ENCODE measurements around the gene CORO2A. TPM values are rescaled to one million over a fixed set of nuclear protein-coding genes. Genes with fewer than 3 reads are reported as not detected.

The CORO2A gene
- total RNA-seq, 1 experiment from 2014 or later: 15.8 TPM

- no peak overlapping the region for H3K4me3 Mint-ChIP-seq
- H3K9ac ChIP-seq (ENCODE audit: extremely low read depth, insufficient read length, low read length): no peak overlapping the region
- no peak overlapping the region for H4K5ac ChIP-seq (ENCODE audit: insufficient read length, low read depth, low read length)
- TF ChIP-seq, protein P1, sequence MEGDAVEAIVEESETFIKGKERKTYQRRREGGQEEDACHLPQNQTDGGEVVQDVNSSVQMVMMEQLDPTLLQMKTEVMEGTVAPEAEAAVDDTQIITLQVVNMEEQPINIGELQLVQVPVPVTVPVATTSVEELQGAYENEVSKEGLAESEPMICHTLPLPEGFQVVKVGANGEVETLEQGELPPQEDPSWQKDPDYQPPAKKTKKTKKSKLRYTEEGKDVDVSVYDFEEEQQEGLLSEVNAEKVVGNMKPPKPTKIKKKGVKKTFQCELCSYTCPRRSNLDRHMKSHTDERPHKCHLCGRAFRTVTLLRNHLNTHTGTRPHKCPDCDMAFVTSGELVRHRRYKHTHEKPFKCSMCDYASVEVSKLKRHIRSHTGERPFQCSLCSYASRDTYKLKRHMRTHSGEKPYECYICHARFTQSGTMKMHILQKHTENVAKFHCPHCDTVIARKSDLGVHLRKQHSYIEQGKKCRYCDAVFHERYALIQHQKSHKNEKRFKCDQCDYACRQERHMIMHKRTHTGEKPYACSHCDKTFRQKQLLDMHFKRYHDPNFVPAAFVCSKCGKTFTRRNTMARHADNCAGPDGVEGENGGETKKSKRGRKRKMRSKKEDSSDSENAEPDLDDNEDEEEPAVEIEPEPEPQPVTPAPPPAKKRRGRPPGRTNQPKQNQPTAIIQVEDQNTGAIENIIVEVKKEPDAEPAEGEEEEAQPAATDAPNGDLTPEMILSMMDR (conservative IDR thresholded peaks at IDR 0.05): no peak
- H2BK12ac ChIP-seq (ENCODE audit: insufficient read length, low read depth, low read length): no peak overlapping the region
- no peak overlapping the region for H3K56ac ChIP-seq (ENCODE audit: insufficient read length, low read depth, low read length)
- H3K4me1 ChIP-seq (ENCODE audit: insufficient read depth, low read length): no peaks in the 10 kb centered on the region
- H4K91ac ChIP-seq (ENCODE audit: insufficient read length, low read depth, low read length): no peak overlapping the region
- no peaks in the 10 kb centered on the region; the same call in 1 of the 2 replicates for H3K27me3 ChIP-seq (ENCODE audit: insufficient read depth, low read length)
- H2BK120ac ChIP-seq (ENCODE audit: low read depth, low read length, poor library complexity, severe bottlenecking): no peak overlapping the region
- H3K9me3 ChIP-seq (ENCODE audit: control insufficient read depth, low read depth, low read length): no peaks in the 10 kb centered on the region
- H4K8ac ChIP-seq (replicated peaks; ENCODE audit: insufficient read length, low read depth, low read length): no peak overlapping the region
- H3K4me1 Mint-ChIP-seq: no peaks in the 10 kb centered on the region
- DNase-seq: no peak
- H3K9me3 Mint-ChIP-seq: no peaks in the 10 kb centered on the region
- H3K27ac ChIP-seq (ENCODE audit: insufficient read length, low read depth, low read length): no peak overlapping the region
- no peak overlapping the region for H3T11ph ChIP-seq (ENCODE audit: low read length)
- H2AFZ ChIP-seq (ENCODE audit: low read length): no peak overlapping the region
- H3K23me2 ChIP-seq (ENCODE audit: insufficient read length, low read depth, low read length, poor library complexity, severe bottlenecking): no peaks in the 10 kb centered on the region
- H2BK20ac ChIP-seq (ENCODE audit: low read depth, low read length, poor library complexity, severe bottlenecking): no peak overlapping the region
- no peaks in the 10 kb centered on the region for H3K79me2 ChIP-seq (ENCODE audit: insufficient read depth, low read length)
- no peaks in the 10 kb centered on the region for H3K79me1 ChIP-seq (ENCODE audit: insufficient read depth, low read depth, low read length, poor library complexity, severe bottlenecking)
- peaks cover 0 to 7% (median 4%) of the 10 kb centered on the region in 3 experiments; a peak in 4 of 7 replicates for H3K36me3 Mint-ChIP-seq (ENCODE audit: insufficient read depth in 1 of 3, low read depth in 3 of 3)
- H2BK5ac ChIP-seq (ENCODE audit: insufficient read length, low read length): no peak overlapping the region
- H3K14ac ChIP-seq (ENCODE audit: insufficient read depth, low read length): no peak overlapping the region
- no peaks in the 10 kb centered on the region for H4K20me1 ChIP-seq (ENCODE audit: control insufficient read depth, insufficient read depth, insufficient read length)
- H3K27ac Mint-ChIP-seq: no peak overlapping the region; a peak in 1 of 7 replicates
- H3K27me3 Mint-ChIP-seq (ENCODE audit: low read depth): no peaks in the 10 kb centered on the region
- H2AK5ac ChIP-seq (ENCODE audit: insufficient read length, low read length): no peak overlapping the region
- no peak overlapping the region for H2BK15ac ChIP-seq (ENCODE audit: low read depth, low read length)
- no peak overlapping the region for H3K23ac ChIP-seq (ENCODE audit: insufficient read length, low read depth, low read length)
- no peak overlapping the region for H3K18ac ChIP-seq (ENCODE audit: insufficient read length, low read depth, low read length)
- no CpG with 5 or more reads among the region's 3 CpGs for WGBS (ENCODE audit: extremely low coverage, insufficient read length, low lambda C conversion rate)
- H3K4ac ChIP-seq (ENCODE audit: low read depth, low read length): no peak overlapping the region
- no peak overlapping the region for H3K4me2 ChIP-seq (ENCODE audit: insufficient read depth, insufficient read length, low read length)
Observed at GRCh38 chr9:98229620-98230019, 37.2 kb upstream of the CORO2A start.
